GM19099 (cell line): ENCODE results near the gene SLC24A3.

Experiments
- POLR2A ChIP-seq: IDR thresholded peaks from 3 replicates; pipeline ENCODE4 v1.6.1; 2011; ENCODE audit warnings: low read depth; ENCODE audit not compliant: insufficient read length; ENCODE audit errors: extremely low read depth

Gene SLC24A3

DNA sequence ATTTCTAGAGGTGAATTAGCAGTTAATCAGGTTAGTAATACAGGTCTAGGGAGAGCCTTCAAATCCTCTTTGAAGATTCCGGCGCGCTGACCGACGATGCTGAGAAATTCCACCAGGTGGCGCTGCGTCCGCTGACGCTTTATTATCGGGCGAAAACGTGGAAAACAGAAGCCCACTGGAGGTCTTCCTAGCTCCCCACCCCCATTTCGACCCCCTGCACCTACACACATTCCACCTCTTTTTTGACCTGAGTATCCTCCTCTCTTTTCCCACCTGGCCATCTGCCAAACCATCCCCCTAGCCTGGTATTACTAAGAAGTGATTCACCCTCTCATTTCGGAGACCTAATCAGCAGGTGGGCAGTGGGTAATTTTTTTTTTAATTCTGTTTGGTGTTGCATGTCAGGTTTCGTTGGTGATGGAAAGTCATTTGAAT, 480.3 kb downstream of the SLC24A3 start:
- no peak for TF ChIP-seq POLR2A

DNA sequence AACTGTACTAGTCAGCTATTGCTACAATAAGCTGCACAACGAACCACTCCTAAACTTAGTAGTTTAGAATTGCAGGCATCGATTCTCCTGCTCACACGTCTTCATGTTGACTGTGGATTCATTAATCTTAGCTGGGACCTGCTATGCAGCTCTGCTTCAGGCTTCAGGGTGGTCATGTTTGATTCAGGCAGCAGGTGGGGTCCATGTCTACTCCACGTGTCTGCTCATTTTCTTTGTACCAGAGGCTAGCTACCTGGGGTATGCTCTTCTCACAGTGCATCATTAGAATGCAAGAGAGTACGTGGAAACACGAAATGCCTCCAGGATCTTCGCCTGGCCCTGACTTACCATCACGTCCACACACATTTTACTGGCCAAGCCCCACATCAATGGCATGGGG, 481.1 kb downstream of the SLC24A3 start:
- TF ChIP-seq POLR2A, result no peak

GRCh38 chr20:19695081-19695480, 482.6 kb downstream of the SLC24A3 start:
- no peak for TF ChIP-seq POLR2A

DNA sequence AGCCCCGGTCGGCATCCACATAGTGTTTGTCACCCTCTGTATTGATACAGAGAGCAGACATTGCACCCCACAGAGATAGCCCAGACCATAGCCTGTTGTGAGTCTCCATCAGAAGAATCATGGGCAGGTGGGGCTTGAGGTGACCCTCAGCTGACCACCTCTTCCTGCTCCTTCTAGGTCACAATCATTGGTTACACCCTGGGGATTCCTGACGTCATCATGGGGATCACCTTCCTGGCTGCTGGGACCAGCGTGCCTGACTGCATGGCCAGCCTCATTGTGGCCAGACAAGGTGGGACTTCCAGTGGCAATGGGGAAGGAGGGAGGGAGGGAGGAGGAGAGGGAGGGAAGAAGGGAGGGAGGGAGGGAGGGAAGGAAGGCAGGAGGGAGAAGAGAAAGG, 484.2 kb downstream of the SLC24A3 start:
- no peak for TF ChIP-seq POLR2A

- TF ChIP-seq POLR2A, result no peak
Measured at GRCh38 chr20:19697415-19697814, 485.0 kb downstream of the SLC24A3 start.

DNA sequence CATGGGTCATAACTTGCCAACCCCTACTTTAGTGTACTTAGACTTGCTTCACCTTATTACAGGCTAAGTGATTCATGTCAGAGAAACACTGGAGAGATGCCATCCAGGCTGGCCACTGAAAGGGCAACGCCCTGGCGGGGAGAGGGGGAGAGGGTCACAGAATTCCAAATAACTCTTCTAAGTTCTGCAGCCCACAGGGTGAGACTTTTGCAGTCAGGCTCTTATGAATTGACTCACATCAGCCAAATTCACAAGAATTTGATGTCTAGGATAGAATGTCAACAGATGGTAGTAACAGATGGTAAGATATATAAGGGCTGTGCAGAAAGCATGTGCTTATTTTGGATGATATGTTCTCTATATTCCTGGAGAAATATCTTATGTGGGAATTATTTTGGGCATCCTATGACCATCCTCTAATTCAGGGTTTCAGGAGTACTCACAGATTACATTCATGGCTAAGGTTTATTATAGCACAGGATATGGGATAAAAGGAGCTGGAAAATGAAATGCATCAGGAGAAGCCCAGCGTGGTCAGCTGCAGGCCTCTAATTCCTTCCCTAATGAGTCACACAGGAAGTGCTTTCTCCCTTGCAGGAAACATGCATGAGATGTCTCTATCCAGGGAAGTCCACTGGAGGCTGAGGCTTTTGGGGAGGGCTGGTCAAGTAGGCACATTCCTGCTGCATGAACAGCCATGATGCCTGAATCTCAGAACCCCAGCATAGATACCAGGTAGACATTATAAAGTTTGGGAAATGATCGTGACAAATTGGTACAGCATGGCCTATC, 486.9 kb downstream of the SLC24A3 start:
- no peak for TF ChIP-seq POLR2A

DNA sequence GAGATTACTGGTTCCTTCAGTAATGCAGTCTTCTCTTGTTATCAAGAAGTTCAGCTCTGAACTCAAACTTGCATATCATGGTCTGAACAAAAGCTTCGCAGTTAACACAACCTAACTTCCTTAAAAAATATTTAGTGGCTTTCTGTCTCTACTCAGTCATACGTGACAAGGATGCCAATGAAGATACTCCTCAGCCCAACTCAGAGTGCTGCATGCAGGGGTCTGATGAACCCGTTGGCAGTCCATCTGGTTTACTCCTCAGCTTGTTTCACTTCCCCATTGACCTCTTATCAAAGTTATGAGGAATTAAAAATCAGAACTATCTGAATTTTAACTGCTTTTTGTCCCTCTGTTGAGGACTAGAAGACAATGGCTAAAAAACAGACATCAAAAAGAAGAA, 489.0 kb downstream of the SLC24A3 start:
- TF ChIP-seq POLR2A, result no peak

- TF ChIP-seq POLR2A, result no peak
Measured at GRCh38 chr20:19706463-19706862, 494.0 kb downstream of the SLC24A3 start.

DNA sequence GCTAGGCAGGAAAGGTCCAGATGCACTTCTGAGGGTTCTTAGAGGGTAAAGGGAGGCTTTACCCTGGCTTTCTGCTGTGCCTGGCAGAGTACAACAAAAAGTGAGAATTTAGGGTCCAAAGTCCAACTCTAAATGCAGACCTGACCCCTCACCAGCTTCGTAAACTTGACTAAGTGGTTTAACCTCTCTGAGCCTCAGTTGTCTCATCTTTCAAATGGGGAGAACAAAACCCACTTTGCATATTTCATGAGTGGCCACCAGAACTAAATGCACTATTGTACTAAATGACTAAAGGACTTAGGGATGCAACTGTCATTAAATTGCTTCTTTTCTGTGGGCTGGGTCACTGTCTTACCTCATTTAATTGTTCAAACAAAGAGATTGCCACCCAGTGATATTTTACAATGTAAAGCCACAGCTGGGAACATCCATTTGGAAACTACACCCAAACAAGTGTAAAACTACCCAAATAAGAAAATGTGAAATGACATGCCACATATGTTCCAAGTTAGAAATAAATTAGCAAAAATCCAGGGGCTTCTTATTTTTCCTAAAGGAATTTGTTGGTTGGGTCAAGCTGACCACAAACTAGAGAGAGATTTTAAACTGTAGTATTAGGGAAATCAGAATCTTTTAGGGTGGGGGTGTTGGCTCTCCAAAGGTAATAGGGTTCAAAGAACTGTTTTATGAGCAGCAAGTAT, 497.3 kb downstream of the SLC24A3 start:
- no peak for TF ChIP-seq POLR2A

- TF ChIP-seq POLR2A, result no peak
Measured at GRCh38 chr20:19710336-19711120, 498.1 kb downstream of the SLC24A3 start.

- no peak for TF ChIP-seq POLR2A
Measured at GRCh38 chr20:19711126-19711525, 498.7 kb downstream of the SLC24A3 start.

- TF ChIP-seq POLR2A, result no peak
Measured at GRCh38 chr20:19712721-19713260, 500.3 kb downstream of the SLC24A3 start.

- no peak for TF ChIP-seq POLR2A
Measured at GRCh38 chr20:19713822-19714578, 501.6 kb downstream of the SLC24A3 start.

GRCh38 chr20:19714579-19714840, 502.1 kb downstream of the SLC24A3 start:
- TF ChIP-seq POLR2A, result no peak

- TF ChIP-seq POLR2A, result no peak
Measured at GRCh38 chr20:19715986-19716385, 503.5 kb downstream of the SLC24A3 start.
